ENCODE data around the gene ZBTB25.

DNA sequence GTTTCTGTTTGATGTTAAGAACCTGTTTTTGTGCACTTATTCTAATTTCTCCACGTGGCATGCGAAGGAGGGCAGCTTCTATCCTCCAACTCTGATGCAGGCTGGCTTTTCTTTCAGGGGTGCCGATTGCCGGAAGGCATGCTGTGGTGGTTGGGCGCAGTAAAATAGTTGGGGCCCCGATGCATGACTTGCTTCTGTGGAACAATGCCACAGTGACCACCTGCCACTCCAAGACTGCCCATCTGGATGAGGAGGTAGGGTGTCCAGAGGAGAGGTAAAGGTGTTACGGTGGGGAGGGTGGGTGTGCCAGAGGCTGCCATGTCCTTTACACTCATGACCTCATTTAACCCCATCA is 85.9 kb downstream of the ZBTB25 start:
- TF ChIP-seq, protein P1, sequence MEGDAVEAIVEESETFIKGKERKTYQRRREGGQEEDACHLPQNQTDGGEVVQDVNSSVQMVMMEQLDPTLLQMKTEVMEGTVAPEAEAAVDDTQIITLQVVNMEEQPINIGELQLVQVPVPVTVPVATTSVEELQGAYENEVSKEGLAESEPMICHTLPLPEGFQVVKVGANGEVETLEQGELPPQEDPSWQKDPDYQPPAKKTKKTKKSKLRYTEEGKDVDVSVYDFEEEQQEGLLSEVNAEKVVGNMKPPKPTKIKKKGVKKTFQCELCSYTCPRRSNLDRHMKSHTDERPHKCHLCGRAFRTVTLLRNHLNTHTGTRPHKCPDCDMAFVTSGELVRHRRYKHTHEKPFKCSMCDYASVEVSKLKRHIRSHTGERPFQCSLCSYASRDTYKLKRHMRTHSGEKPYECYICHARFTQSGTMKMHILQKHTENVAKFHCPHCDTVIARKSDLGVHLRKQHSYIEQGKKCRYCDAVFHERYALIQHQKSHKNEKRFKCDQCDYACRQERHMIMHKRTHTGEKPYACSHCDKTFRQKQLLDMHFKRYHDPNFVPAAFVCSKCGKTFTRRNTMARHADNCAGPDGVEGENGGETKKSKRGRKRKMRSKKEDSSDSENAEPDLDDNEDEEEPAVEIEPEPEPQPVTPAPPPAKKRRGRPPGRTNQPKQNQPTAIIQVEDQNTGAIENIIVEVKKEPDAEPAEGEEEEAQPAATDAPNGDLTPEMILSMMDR (IDR thresholded peaks at IDR 0.05), result no peak
- TF ChIP-seq POLR2AphosphoS5 (IDR thresholded peaks at IDR 0.05), result no peak
